NCI-H524 (cell line): Measurements from ENCODE around the gene ANKRD39.

Experiments
- DNase-seq, 2 experiments: peaks; one replicate each; lab custom pipeline; 2025; lab: John Stamatoyannopoulos, UW

The ANKRD39 gene

DNA sequence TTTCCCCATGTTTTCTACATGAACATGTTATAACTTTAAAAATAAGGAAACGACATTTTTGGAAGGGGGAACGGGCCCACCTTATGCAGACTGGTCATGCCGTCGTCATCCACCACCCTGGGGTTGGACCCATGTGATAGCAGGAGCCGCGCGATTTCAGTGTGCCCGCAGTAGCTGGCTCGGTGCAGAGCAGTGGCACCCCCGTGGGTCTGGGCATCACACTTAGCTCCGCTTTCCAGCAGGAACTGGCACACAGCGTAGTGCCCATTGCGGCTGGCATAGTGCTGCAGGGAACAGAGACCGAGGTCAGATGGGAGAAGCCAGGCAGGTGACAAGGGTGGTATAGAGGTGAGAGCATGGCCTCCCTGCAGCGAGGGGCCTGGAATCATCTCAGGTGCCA is 4.5 kb downstream of the ANKRD39 start:
- no peak for DNase-seq

DNA sequence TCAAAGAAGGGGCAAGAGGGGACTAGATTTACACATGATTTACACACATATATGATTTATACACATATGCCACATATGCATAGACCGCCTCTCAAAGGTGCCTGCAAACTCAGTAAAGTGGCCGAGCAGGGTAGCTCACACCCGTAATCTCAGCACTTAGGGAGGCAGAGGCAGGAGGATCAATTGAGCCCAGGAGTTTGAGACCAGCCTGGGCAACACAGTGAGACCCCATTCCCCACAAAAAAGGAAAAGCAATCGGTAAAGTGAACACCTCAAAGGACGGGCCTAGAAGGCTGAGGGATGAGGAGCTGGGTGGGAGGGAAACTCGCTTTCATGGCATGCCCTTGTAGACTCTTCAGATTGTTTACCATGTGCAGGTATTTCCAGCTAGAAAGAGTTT is 5.1 kb downstream of the ANKRD39 start:
- DNase-seq, result no peak

DNA sequence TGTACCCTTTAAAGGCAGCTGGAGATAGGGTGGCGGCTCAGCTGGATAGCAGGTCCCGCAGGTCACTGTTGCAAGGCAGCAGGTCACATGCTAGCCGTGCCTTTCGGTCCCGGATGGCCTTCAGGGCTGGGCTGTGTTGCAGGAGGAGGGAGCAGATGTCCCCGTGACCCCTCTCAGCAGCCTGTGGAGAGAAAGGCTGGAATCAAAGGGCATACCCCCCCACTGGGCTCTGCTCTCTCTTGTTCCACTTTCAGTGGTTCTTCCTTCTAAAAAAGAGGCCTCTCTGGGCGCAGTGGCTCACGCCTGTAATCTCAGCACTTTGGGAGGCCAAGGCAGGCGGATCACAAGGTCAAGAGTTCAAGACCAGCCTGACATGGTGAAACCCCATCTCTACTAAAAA is 9.6 kb downstream of the ANKRD39 start:
- DNase-seq, result no peak

DNA sequence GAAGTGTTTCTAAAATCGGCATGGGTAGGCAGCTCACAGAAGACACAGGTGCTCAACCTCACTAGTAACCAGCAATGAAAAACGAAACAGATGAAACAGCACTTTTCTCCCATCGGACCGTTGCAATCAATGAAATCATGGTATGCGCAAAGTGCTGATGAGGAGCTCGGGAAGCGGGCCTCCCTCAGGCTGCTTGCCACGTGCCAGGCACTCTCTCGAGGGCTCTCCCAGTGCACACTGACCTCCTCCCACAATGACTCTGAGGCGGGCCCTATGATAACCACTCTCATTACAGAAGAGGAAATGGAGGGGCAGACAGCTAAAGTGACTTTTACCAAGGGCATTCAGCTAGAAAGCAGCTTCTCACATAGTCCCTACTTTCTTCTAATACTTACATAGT is 10.2 kb downstream of the ANKRD39 start:
- DNase-seq, result no peak

DNA sequence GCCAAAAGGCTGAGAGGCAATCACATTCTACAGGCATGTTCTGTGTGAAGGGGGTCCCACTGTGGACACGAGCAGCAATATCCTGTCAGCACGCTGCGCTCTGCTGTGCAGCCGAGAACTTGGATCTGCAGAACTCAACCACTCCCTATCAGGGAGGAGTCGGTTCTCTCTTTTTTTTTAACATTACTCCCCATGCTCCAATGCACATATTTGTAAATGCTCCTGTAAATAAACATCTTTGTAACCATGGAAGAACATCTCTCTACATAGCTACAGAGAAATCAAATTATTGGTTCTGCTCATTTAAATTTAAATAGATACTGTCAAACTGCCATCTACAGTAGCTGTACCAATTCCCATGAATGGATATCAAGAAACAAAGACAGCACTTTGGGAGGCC is 11.0 kb downstream of the ANKRD39 start:
- DNase-seq, result no peak

DNA sequence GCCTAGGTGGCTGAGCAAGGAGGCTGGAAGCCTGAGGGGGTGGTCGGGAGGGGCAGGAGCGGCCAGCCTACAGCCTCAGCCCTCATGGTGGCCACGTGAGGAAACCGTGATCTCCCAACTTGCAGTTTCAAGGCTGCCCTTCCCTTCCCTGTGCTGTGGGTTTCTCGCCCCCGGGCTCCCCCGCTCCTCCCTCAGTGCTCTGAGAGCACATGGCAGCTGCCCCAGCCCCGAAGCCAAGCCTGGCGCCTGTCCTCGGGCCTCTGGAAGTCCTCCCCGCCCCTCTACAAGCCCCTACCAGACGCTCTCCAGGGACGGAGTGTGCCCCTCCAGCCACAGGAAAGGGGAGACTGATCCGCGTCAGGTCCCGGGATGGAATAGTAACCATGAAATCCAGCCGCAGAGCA is 13.4 kb downstream of the ANKRD39 start:
- no peak for DNase-seq

DNA sequence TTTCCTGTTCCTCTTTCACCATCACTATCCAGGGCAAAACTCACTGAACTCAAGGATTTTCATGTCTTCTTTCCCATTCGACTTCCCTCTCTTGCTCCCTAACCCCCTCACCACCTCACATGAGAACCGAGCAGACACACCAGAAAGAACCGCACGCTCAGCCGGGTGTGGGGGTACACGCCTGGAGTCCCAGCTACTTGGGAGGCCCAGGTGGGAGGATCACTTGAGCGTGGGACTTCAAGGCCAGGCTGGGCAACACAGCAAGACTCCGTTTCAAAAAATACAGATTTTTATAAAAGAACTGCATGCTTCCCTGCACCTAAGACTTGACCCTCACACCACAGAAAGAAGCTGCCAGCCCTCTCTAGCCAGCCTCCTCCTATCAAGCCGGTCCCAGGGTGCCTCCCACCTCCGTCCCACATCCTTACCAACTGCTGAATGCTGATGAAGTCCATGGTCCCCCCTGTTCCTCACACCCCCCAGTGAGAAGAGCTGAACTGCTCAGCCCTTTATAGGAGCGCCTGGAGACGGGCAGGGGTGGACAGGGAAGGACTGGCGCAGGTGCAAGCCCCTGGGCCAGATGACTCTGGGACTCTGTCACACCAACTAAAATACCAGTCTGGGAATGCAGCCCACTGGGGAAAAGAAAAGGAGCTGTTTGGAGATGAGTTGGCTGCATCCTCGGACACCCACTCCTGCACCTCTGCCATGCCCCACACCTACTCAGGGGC is 14.1 kb downstream of the ANKRD39 start, which contains the start of gene ANKRD23:
ANKRD23 (minus strand) TSS at position 484 of the 731 bp plus-strand sequence; CDS start at position 455, 29 bp downstream.
- no peak for DNase-seq

DNA sequence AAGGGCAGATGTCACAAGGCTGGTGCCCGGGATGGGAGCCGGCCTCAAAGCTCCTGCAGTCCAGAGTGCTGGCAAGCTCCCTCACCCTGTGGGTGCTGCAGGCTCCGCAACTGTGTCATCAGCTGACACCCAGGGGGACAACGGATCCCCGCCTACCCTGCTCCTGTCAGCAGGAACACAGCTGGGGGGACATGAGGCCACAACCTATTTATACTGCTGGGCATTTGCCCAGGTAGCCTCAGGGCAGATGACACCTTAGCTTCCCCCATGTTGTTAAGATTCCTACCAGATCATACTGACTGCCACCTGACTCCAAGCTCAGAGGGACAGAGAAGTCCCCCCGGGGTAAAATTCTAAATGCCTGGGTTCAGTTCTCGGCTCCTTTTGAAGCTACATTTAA is 15.2 kb downstream of the ANKRD39 start:
- DNase-seq, result no peak

DNA sequence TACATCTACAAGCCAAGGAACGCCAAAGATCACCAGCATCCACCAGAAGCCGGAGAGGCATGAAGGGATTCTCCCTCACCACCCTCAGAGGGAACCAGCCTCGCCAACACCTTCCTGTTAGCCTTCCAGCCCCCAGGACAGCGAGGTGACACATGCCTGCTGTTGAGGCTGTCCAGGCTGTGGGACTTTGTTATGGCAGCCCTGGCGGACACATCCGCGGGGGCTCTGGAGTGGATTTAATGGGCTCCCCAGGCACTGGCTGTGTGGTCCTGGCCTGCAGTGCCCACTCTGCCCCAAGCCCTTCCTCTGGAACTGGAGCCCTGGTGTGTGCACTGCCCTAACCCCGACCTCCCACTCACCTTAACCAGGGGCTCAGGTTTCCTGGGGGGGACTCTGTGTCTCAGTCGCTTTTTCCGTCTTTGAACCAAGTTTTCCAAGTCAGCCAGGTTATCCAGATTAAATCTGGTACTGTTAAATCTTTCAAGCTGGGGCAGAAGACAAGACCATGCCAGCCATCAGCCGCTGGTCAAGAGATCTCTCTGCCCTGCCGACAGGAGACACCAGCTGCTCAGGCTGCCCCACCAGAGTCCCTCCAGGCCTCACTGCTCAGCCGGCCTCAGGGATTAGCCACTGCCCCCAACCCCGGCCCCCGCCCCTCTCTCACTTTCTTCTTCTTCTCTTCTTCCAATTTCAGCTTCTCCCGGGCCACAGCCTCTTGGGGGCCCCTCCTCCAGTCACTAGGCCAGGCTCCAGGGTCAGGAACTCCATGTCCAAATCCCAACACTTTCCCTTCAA is 15.9 kb downstream of the ANKRD39 start:
- DNase-seq, result no peak

DNA sequence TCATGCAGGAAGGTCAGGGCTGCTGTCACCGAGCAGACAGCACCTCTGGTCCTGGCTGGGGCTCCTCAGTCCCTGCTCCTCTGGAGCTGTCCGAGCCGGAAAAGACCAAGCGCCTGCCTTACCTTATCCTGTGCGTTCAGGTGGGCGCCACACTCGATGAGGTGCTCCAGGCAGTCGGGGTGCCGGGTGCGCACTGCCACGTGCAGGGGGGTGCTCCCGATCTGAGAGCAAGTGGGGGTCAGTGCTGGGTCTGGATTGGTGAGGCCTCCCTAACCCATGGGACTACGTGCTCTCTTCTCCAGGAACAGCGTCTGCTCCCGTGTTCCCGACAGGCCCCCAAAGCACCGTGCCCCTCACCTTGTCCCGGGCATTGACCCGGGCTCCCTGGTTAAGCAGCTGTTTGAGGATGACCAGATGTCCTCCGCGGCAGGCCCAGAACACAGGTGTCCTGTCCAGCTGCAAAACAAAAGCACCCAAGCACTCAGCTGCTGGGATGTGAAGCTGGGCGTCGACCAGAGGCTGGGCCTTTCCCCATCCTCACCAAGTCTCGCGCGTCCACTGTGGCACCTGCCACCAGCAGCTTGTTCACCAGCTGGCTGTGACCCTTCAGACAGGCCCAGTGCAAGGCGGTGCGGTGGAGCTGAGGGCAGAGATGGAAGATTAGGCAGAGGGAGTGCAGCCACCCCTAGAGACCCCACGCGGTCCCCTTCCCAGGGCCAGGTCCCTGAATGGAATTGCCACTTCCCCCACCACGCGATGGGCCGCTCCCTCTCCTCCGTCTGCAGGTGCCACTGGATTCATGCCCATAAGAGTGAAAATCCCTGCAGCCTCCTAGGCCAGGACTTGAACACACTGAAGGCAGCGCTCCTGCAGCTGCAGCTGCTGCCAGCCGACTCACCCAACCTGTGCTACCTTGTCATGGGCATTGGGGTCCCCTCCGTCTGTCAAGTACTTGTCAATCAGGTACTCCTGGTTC is 17.7 kb downstream of the ANKRD39 start:
- peak in 1 of 2 experiments; percentile 29 for DNase-seq

DNA sequence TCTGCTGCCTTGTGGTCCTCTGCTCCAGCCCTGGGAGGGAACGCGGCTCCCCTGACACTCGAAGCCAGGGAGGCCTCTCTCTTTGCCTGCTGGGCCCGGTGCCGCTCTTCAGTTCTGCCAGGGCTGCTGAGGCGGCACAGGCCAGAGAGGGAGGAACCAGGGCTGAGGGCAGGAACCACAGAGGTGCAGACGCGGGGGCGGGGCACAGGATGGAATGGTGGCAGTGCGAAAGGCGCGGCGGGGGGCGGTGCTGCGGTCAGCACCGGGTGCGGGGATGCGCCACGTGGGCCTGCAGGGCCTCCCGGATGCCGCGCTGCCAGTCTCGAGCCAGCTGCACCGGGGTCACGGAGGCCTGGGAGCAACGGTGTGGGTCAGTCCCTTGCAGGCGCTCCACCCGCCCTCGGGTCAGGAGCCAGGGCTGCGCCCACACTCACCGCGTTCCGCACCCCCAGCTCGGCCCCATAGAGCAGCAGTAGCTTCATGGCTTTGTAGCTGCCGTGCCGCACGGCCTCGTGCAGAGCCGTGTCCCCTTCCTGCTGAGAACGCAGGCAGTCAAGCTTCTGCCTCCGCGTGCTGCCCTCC is 18.4 kb downstream of the ANKRD39 start:
- DNase-seq, result no peak

DNA sequence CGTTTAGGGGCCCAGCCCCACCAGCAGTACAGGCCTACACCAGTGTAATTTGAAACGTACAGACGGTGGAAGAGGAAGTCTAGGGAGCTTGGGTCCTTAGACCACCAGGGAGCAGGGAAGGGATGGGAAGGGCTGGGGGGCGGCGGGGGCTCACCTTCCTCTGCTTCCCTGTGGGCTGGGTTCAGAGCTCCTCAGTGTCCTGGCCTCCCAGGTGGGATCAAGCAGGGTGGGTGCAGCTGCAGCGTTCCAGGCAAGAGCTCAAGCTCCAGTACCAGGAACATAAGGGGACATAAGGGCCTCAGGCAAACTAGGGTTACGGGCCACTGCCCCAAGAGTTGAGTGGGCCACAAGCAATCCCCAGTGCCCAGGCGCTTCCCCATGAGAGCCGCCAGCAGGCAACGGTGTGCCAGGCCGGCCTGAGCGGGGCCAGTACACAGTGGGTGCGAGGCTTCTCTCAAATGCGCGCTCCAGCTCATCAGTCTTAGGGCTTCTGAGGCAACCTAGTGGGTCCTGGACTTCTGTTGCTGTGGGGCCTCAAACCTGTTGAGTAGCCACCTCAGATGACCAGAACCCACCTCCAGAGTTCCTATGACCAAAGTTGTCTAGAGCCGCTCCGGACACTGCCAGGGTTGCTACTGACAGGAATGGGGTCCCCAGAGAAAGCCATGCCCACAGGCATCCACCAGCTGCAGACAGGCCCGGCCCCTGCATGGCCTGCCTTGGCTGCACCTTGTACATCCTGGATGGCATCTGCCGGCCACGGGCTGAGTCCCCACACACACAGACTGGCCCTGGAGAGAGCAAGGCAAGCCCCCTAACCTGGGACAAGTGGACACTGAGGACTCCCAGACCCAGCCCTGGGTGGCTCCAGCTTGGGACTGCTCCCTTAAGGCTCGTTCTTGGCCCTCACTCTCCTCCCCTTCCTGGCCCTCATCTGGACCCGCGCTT is 19.2 kb downstream of the ANKRD39 start:
- DNase-seq, result no peak

DNA sequence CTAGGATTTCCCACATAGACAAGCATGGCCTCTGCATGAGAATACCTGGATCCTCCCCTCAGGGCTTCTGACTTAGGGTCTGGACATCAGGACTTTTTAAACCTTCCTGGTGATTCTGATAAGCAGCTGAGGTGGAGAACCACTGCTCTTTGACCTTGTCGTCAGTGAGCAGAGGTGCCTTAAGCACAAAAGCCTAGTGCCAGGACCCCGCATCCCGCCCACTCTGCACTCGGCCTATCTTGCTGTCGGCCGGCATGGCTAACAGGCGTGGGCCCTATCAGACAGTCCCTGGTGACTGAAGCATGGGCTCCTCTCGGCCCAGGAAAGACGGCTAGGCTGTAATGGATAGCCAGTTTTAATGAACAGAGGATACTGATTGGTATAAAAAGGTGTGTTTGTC is 20.2 kb downstream of the ANKRD39 start:
- DNase-seq, result no peak

DNA sequence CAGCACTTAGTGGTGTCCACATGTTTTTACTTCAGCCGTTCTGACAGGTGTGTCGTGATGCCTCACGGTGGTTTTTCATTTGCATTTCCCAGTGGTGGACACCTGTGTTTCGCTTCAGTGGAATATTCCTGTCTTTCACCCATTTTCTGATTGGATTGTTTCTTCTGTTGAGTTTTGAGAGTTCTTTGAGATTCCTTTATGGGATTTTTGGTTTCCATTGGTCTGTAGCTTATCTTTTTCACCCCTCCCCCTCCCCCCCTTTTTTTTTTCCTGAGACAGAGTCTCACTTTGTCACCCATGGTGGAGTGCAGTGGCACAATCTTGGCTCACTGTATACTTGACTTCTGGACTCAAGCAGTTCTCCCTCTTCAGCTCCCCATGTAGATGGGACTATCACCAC is 22.0 kb downstream of the ANKRD39 start:
- no peak for DNase-seq

DNA sequence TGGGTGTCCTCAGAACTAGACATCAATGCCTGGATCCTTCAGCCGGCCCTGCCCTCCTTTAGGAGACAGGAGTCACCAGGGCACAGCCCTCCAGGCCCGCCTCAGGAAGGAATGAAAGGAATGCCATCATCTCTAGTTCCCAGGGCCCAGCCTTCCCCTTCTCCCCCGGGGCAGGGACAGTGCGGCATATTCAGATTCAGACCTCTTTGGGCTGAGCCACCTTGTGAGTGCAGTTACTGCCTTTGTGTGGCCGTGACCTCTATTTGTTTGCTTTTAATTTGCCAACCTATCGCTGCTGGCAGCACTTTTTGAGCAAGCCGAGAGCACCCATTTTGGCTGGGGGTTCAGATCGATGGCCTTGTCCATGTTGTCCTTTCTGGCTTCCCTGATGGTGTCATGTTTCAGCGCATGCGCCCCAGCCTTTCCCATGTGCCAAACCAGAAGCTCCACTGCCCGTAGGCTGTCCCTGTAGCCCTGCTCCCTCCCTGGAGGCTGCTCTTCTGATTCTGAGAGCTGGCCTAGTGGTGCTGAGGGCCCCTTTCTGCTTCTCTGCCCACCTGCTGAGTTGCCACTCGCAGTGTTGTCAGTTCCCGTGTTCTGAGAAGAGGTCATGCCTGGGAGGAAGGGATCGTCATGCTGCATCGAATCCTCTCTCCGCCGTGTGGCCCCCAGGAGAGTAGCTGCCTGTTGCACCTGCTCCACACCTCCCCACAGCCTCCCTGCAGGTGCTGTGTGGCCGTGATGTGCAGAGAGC is 24.9 kb downstream of the ANKRD39 start:
- no peak for DNase-seq

DNA sequence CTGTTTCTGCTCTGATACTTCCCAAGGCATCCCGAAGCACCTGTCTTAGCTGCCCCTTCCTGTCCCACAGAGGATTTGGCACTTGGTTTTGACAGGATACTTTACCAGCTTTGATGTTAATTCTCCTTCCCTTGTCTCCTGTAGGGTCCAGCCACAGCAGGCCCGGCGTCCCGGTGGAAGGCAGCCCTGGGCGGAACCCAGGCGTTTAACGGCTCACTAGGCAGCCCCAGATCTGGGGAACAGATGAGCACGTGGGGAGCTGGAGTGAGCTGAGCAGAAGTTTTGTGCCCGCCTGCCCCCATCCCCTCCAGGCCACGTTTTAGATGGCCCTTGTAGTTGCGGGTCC is 25.4 kb downstream of the ANKRD39 start:
- DNase-seq, result no peak

DNA sequence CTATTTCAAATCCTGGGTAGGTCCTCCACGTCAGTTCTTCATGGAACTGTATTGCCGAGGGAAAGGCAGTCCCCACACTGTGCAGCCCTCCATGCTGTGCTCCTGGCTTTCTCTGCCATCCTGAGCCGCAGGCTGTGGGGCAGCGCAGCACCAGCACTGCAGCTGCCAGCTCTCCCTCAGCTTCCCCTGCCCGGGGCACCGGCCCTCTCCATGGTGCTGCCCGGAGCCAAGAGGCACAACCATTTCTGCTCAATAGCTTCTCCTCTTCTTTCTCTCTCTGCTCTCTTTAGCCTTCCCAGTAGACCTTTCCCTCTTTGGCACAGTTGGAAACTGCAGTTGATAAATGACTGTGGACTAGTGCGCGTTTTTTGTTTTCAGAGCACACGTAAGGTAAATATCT is 26.1 kb downstream of the ANKRD39 start:
- no peak for DNase-seq

DNA sequence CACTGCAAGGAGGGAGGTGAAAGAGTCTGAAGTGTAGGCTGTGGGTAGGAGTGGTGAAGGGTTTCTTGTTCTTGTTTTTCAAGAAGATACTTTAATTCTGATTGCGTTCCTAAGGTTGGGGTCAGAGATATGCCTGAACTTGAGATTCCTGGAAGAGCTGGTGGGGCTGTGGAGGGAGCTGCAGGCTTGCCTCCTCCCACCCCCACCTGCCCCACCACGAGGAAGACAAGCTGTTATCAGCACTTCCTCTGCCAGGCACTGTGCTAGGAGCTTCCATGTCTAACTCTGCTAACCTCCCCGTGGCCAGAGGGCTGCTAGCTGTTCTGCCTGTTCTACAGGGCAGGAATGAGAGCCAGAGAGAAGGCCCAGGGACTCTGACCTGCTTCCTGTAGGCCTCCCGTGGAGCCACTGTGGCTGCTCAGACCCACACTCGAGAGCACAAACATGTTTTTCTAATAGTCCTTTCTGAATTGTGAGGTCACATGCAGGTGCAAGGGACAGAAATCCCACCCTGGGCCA is 27.7 kb downstream of the ANKRD39 start:
- no peak for DNase-seq

DNA sequence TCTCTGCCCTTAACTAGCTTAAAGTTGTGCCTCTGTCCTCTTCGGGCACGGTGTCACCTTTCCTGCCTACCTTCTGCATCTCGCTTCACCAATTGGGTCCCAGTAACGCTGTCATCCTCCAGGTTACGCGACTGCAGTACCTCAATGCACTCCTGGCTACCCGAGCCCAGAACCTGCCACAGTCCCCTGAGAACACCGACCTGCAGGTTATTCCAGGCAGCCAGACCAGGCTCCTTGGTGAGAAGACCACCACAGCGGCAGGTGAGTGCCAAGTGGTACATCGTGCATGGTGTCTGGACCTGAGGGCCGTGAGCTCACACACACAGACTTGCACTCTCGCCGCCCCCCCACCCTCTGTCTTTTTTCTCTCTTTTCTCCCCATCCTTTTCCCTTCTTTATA is 28.9 kb downstream of the ANKRD39 start:
- DNase-seq, result no peak

DNA sequence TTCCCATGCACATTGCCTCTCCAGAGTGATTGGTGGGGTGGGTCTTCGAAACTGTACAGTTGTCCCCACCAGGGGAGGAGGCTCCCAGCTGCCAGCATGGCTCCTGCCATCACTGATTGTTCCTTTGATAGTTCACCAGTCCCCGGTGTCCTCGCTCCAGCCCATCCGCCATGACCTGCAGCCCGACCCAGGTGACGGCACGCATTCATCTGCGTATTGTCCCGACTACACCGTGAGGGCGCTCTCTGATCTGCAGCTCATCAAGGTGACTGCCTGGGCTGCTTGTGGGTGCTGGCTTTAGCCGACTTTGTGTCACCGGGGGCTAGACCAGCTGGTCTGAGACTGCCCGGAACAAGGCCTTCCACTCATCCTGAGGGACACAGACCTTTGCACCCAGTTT is 29.4 kb downstream of the ANKRD39 start:
- no peak for DNase-seq
